ENCODE data around the gene PTGES.

DNA sequence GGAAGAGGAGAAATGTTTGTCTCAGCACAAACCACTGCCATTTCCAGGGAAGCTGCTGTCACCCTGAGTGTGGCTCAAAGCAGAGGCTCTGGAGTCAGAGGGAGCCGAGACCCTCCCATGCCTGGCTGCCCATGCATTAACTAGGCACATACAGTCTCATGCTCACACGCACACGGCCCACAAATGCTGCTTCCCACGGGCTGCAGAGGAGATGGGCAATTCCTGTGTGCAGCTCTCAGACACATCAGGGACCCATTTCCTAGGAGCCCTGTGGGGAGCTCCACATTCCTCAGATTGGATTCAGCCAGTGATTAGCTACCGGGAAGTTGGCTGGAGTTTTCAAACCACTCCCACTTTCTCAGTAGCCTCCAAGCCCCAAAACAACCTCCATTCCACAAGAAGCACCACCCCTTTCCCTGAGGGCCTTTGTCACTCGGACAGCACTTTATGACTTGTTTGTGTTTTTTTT lies 9.1 kb upstream of the PTGES start:
- TF ChIP-seq, protein P1, sequence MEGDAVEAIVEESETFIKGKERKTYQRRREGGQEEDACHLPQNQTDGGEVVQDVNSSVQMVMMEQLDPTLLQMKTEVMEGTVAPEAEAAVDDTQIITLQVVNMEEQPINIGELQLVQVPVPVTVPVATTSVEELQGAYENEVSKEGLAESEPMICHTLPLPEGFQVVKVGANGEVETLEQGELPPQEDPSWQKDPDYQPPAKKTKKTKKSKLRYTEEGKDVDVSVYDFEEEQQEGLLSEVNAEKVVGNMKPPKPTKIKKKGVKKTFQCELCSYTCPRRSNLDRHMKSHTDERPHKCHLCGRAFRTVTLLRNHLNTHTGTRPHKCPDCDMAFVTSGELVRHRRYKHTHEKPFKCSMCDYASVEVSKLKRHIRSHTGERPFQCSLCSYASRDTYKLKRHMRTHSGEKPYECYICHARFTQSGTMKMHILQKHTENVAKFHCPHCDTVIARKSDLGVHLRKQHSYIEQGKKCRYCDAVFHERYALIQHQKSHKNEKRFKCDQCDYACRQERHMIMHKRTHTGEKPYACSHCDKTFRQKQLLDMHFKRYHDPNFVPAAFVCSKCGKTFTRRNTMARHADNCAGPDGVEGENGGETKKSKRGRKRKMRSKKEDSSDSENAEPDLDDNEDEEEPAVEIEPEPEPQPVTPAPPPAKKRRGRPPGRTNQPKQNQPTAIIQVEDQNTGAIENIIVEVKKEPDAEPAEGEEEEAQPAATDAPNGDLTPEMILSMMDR (IDR thresholded peaks at IDR 0.05): no peak
- no peak for TF ChIP-seq POLR2A (IDR thresholded peaks at IDR 0.05)

All from heart left ventricle (tissue), 13 donors.